B cell (primary cell): ENCODE data around the gene PTBP3.

Source experiments
- CTCF ChIP-seq: fragments of 200-600 bp; IDR thresholded peaks from one replicate; pipeline ENCODE4 v1.8.0; 2022; ENCODE audit warnings: antibody characterized with exemption, mild to moderate bottlenecking
- EZH2 ChIP-seq: IDR thresholded peaks from 2 replicates; pipeline ENCODE4 v1.6.1; 2012; ENCODE audit warnings: borderline replicate concordance, low read depth, mild to moderate bottlenecking, moderate library complexity, low read length; ENCODE audit not compliant: insufficient read depth, poor library complexity, severe bottlenecking

- TF ChIP-seq CTCF (no peak), EZH2 (no peak)
Observed at GRCh38 chr9:112367465-112367864, 34.0 kb upstream of the PTBP3 start.
